Liver (tissue), 9 donors: ENCODE data around the gene MEF2A. TPM values are rescaled to one million over a fixed set of nuclear protein-coding genes. Genes with fewer than 3 reads are reported as not detected.

Experiments
- DNase-seq: peaks from one replicate; pipeline ENCODE4 v3.0.0-alpha.2; 2017; ENCODE audit warnings: low spot score
- H3K27ac ChIP-seq, 2 donors: one replicate each; pipeline ENCODE4 v1.7.0; 2013; ENCODE audit warnings: inconsistent platforms in 2 of 2, low read length in 2 of 2, control low read depth in 1 of 2, low read depth in 1 of 2, mild to moderate bottlenecking in 1 of 2
- H3K27me3 ChIP-seq, 4 donors: one replicate each; pipeline versions ENCODE4 v1.6.1 to v1.7.0; 2013; ENCODE audit warnings: low read length in 3 of 4, inconsistent platforms in 1 of 4, mild to moderate bottlenecking in 1 of 4, moderate library complexity in 1 of 4; ENCODE audit not compliant: control insufficient read depth in 4 of 4, insufficient read depth in 4 of 4
- H3K36me3 ChIP-seq, 4 donors: one replicate each; pipeline versions ENCODE4 v1.6.1 to v1.7.0; 2013; ENCODE audit warnings: low read length in 3 of 4, mild to moderate bottlenecking in 3 of 4, low read depth in 1 of 4, moderate library complexity in 1 of 4; ENCODE audit not compliant: control insufficient read depth in 4 of 4, insufficient read depth in 3 of 4
- H3K4me1 ChIP-seq, 4 donors: one replicate each; pipeline versions ENCODE4 v1.6.1 to v1.7.0; 2013; ENCODE audit warnings: low read length in 3 of 4, mild to moderate bottlenecking in 3 of 4, moderate library complexity in 1 of 4; ENCODE audit not compliant: control insufficient read depth in 4 of 4, insufficient read depth in 4 of 4
- H3K4me3 ChIP-seq, 3 donors: one replicate each; pipeline versions ENCODE4 v1.6.1 to v1.7.0; 2013; ENCODE audit warnings: low read length in 3 of 3, control low read depth in 1 of 3, low read depth in 1 of 3, mild to moderate bottlenecking in 1 of 3
- H3K9ac ChIP-seq, 2 donors: one replicate each; pipeline ENCODE4 v1.7.0; 2013; ENCODE audit warnings: low read length in 2 of 2, mild to moderate bottlenecking in 2 of 2, moderate library complexity in 2 of 2, control low read depth in 1 of 2, low read depth in 1 of 2
- H3K9me3 ChIP-seq, 4 donors: one replicate each; pipeline versions ENCODE4 v1.6.1 to v1.7.0; 2013; ENCODE audit warnings: low read length in 3 of 4; ENCODE audit not compliant: control insufficient read depth in 4 of 4
- ATF3 ChIP-seq: IDR thresholded peaks from 2 replicates; pipeline ENCODE4 v1.6.1; 2016; ENCODE audit warnings: antibody characterized with exemption
- CTCF ChIP-seq: fragments of 150-350 bp; IDR thresholded peaks from 2 replicates; pipeline ENCODE4 v1.5.1; 2017; ENCODE audit warnings: improper control_type of control experiment, low read depth, low read length; ENCODE audit not compliant: missing input control
- FOXA1 ChIP-seq: IDR thresholded peaks from 2 replicates; pipeline ENCODE4 v1.6.1; 2016; ENCODE audit warnings: antibody characterized with exemption
- GABPA ChIP-seq, 2 donors: IDR thresholded peaks in 1 of 2; conservative IDR thresholded peaks in 1 of 2; 2 replicates each; pipeline ENCODE4 v1.6.1; 2016; ENCODE audit warnings: antibody characterized with exemption in 2 of 2, mild to moderate bottlenecking in 1 of 2, moderate library complexity in 1 of 2
- HNF4A ChIP-seq, 2 donors: conservative IDR thresholded peaks; 2 replicates each; pipeline ENCODE4 v1.6.1; 2016; ENCODE audit warnings: antibody characterized with exemption in 2 of 2, mild to moderate bottlenecking in 2 of 2
- HNF4G ChIP-seq: IDR thresholded peaks from 2 replicates; pipeline ENCODE4 v1.6.1; 2016; ENCODE audit warnings: antibody characterized with exemption
- JUND ChIP-seq, 2 donors: IDR thresholded peaks; 2 replicates each; pipeline ENCODE4 v1.6.1; 2016; ENCODE audit warnings: antibody characterized with exemption in 2 of 2
- MAX ChIP-seq: IDR thresholded peaks from 2 replicates; pipeline ENCODE4 v1.6.1; 2016; ENCODE audit warnings: antibody characterized with exemption
- NR2F2 ChIP-seq: IDR thresholded peaks from 2 replicates; pipeline ENCODE4 v1.6.1; 2016; ENCODE audit warnings: antibody characterized with exemption
- RAD21 ChIP-seq, 2 donors: IDR thresholded peaks; 2 replicates each; pipeline ENCODE4 v1.6.1; 2016; ENCODE audit warnings: antibody characterized with exemption in 2 of 2, mild to moderate bottlenecking in 2 of 2
- REST ChIP-seq: IDR thresholded peaks from 2 replicates; pipeline ENCODE4 v1.6.1; 2016; ENCODE audit warnings: antibody characterized with exemption, mild to moderate bottlenecking
- RXRA ChIP-seq, 2 donors: IDR thresholded peaks; 2 replicates each; pipeline ENCODE4 v1.6.1; 2017 to 2018; ENCODE audit warnings: antibody characterized with exemption in 2 of 2, mild to moderate bottlenecking in 1 of 2
- SP1 ChIP-seq: IDR thresholded peaks from 2 replicates; pipeline ENCODE4 v1.6.1; 2018; ENCODE audit warnings: antibody characterized with exemption, mild to moderate bottlenecking
- TAF1 ChIP-seq: conservative IDR thresholded peaks from 2 replicates; pipeline ENCODE4 v1.6.1; 2016; ENCODE audit warnings: antibody characterized with exemption, mild to moderate bottlenecking
- YY1 ChIP-seq: IDR thresholded peaks from 2 replicates; pipeline ENCODE4 v1.6.1; 2016; ENCODE audit warnings: antibody characterized with exemption, mild to moderate bottlenecking
- WGBS: extraction: QIAGEN DNeasy Blood & Tissue Kit; methylation state at CpG from one replicate; pipeline ENCODE4 v1.1.7; 2013; 5-methylcytosine and 5-hydroxymethylcytosine counted together
- polyA plus RNA-seq, 2 donors: library from polyadenylated mRNA; stranded (reverse) in 1 of 2; unstranded in 1 of 2; fragments of 200-250 nt in 1 of 2; fragments of >200 nt in 1 of 2; fragmentation: Nextera tagmentation in 1 of 2; extraction: Ambion mirVana in 1 of 2; gene quantifications; one replicate each; pipeline versions ENCODE4 v1.2.1 to v1.2.3, GENCODE V29; 2013 to 2015
- total RNA-seq, 2 donors: library from RNA; depleted of rRNA; stranded (reverse); fragments of >200 nt; gene quantifications; one replicate each; pipeline ENCODE4 v1.2.3, GENCODE V29; 2014
- TF ChIP-seq, protein P1 (sequence below): IDR thresholded peaks from 2 replicates; pipeline ENCODE4 v1.6.1; 2016; ENCODE audit warnings: antibody characterized with exemption
- donor health status: healthy.
- donor health status: healthy.
- donor health status: healthy.
- donor health status: healthy.
- donor health status: healthy.

MEF2A gene
- total and polyA plus RNA-seq, 4 donors, result 8.5 to 45.9 (median 18.2) TPM

GRCh38 chr15:99536422-99537040, 29.3 kb upstream of the MEF2A start:
- WGBS, result 79% methylated on average over 4 of the region's 4 CpGs
- H3K9me3 ChIP-seq, result no peaks in the 10 kb centered on the region
- H3K9ac ChIP-seq, result no peak overlapping the region
- H3K4me1 ChIP-seq, result no peaks in the 10 kb centered on the region
- TF ChIP-seq, protein P1, sequence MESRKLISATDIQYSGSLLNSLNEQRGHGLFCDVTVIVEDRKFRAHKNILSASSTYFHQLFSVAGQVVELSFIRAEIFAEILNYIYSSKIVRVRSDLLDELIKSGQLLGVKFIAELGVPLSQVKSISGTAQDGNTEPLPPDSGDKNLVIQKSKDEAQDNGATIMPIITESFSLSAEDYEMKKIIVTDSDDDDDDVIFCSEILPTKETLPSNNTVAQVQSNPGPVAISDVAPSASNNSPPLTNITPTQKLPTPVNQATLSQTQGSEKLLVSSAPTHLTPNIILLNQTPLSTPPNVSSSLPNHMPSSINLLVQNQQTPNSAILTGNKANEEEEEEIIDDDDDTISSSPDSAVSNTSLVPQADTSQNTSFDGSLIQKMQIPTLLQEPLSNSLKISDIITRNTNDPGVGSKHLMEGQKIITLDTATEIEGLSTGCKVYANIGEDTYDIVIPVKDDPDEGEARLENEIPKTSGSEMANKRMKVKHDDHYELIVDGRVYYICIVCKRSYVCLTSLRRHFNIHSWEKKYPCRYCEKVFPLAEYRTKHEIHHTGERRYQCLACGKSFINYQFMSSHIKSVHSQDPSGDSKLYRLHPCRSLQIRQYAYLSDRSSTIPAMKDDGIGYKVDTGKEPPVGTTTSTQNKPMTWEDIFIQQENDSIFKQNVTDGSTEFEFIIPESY, result no peak
- TF ChIP-seq GABPA (IDR thresholded peaks at IDR 0.05 in 1 of 2, conservative IDR thresholded peaks at IDR 0.05 in 1 of 2), result no peak
- TF ChIP-seq TAF1, result no peak
- TF ChIP-seq CTCF, result no peak
- peak in 1 of 2 donors; percentile 28 for TF ChIP-seq RXRA (IDR thresholded peaks at IDR 0.05)
- peak; percentile 46 for TF ChIP-seq SP1
- no peak for TF ChIP-seq MAX
- no peak for TF ChIP-seq HNF4A (conservative IDR thresholded peaks at IDR 0.05)
- TF ChIP-seq JUND (IDR thresholded peaks at IDR 0.05), result peak; percentile 50 to 52
- TF ChIP-seq HNF4G, result no peak
- peak; percentile 71 for TF ChIP-seq NR2F2
- no peak for TF ChIP-seq FOXA1
- no peak for TF ChIP-seq YY1
- TF ChIP-seq RAD21 (IDR thresholded peaks at IDR 0.05), result peak; percentile 25 to 29
- TF ChIP-seq ATF3, result no peak
- H3K27ac ChIP-seq, result no peak overlapping the region
- no peak for DNase-seq
- H3K36me3 ChIP-seq, result no peaks in the 10 kb centered on the region
- no peak overlapping the region for H3K4me3 ChIP-seq
- no peaks in the 10 kb centered on the region for H3K27me3 ChIP-seq

GRCh38 chr15:99537344-99537743, 28.4 kb upstream of the MEF2A start:
- Histone ChIP-seq H3K27ac (no peak overlapping the region), H3K9ac (no peak overlapping the region), H3K36me3 (no peaks in the 10 kb centered on the region), H3K9me3 (no peaks in the 10 kb centered on the region), H3K4me3 (no peak overlapping the region), H3K4me1 (no peaks in the 10 kb centered on the region), H3K27me3 (no peaks in the 10 kb centered on the region)
- WGBS, result 91% methylated on average over 4 of the region's 4 CpGs
- no peak for DNase-seq
- TF ChIP-seq RXRA (IDR thresholded peaks at IDR 0.05) (no peak), CTCF (no peak), RAD21 (IDR thresholded peaks at IDR 0.05) (no peak), NR2F2 (no peak), SP1 (no peak), JUND (IDR thresholded peaks at IDR 0.05) (no peak), YY1 (no peak), HNF4G (no peak), HNF4A (conservative IDR thresholded peaks at IDR 0.05) (no peak), REST (no peak)
